ENCODE results near the gene MEX3A. TPM values are rescaled to one million over a fixed set of nuclear protein-coding genes. Genes with fewer than 3 reads are reported as not detected.
A peak's percentile ranks its signal among the peaks of the same experiment; 100 is the strongest.

Gene MEX3A
- total RNA-seq, 3 donors from 2014 or later (not counting 1 experiment from before 2014, with no cell fraction given) = 0.05 to 0.16 (median 0.14) TPM

DNA sequence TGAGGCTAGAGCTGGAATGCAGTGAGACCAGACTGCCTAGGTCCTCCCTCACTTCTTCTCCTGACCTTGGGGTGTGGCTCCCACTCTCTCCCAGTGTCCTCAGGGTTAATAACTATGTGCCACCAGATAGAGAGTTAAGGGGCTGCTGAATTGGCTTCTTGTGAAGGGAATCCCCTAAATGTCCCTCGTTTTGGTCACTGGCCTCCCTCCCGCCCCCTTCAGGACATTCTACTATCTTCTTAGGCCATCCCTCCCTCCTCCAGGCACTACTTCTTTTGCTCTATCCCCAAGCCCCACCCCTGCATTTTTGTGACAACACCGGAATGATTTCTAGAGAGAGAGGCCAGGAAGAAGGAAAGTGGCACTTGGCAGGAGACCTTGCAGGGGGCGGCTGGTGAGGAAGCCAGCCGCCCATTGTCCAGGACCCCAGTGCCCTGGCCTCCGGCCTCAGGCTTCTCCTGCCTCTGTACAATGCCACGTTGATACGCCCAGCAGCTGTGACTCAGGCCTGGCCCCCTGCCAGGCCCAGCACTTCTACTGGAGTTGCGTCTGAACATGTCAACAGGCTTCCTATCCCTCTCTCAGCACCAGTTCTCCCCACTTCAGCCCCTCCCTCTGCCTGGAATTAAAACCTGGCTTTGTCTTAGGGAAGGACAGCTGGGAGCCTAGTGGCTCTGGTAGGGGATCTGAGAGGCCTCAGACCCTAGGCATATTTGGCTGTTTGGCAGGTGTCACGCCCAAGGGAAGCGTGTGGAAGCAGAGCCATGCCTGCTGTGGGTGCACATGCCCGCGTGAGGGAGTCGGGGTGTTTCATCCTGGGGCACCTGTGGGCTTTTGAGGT is 41.3 kb upstream of the MEX3A start:
- H3K4me1 ChIP-seq (ENCODE audit: control insufficient read depth, insufficient read depth, low read length) = peaks cover 70% of the 10 kb centered on the region
- ATAC-seq (peak in 1 of 3 donors; percentile 10), DNase-seq (peak in 1 of 2 donors; percentile 83)
- Mint-ChIP-seq H3K4me3 (no peak overlapping the region), H3K36me3 (no peaks in the 10 kb centered on the region), H3K9me3 (no peaks in the 10 kb centered on the region), H3K27me3 (ENCODE audit: low read depth in 2 of 2) (peaks cover 2 to 8% of the 10 kb centered on the region in 2 donors), H3K4me1 (peaks cover 21 to 52% of the 10 kb centered on the region in 2 donors), H3K27ac (peak overlapping the region; percentile 76 to 89)
- intact Hi-C loops (cut with micrococcal nuclease) = no loop called here
- H3K9me3 ChIP-seq (ENCODE audit: control insufficient read depth, insufficient read depth, low read length) = no peaks in the 10 kb centered on the region
- no peak overlapping the region for H3K4me3 ChIP-seq (ENCODE audit: low read length)
- WGBS (ENCODE audit: insufficient coverage) = 39% methylated on average over 14 of the region's 14 CpGs
- TF ChIP-seq, protein P1, sequence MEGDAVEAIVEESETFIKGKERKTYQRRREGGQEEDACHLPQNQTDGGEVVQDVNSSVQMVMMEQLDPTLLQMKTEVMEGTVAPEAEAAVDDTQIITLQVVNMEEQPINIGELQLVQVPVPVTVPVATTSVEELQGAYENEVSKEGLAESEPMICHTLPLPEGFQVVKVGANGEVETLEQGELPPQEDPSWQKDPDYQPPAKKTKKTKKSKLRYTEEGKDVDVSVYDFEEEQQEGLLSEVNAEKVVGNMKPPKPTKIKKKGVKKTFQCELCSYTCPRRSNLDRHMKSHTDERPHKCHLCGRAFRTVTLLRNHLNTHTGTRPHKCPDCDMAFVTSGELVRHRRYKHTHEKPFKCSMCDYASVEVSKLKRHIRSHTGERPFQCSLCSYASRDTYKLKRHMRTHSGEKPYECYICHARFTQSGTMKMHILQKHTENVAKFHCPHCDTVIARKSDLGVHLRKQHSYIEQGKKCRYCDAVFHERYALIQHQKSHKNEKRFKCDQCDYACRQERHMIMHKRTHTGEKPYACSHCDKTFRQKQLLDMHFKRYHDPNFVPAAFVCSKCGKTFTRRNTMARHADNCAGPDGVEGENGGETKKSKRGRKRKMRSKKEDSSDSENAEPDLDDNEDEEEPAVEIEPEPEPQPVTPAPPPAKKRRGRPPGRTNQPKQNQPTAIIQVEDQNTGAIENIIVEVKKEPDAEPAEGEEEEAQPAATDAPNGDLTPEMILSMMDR (IDR thresholded peaks at IDR 0.05) = no peak
- H3K27me3 ChIP-seq (ENCODE audit: control insufficient read depth, insufficient read depth, low read length) = no peaks in the 10 kb centered on the region
- H3K36me3 ChIP-seq (ENCODE audit: control insufficient read depth, insufficient read depth, low read length) = no peaks in the 10 kb centered on the region
- no peak overlapping the region for H3K27ac ChIP-seq (ENCODE audit: low read length)

DNA sequence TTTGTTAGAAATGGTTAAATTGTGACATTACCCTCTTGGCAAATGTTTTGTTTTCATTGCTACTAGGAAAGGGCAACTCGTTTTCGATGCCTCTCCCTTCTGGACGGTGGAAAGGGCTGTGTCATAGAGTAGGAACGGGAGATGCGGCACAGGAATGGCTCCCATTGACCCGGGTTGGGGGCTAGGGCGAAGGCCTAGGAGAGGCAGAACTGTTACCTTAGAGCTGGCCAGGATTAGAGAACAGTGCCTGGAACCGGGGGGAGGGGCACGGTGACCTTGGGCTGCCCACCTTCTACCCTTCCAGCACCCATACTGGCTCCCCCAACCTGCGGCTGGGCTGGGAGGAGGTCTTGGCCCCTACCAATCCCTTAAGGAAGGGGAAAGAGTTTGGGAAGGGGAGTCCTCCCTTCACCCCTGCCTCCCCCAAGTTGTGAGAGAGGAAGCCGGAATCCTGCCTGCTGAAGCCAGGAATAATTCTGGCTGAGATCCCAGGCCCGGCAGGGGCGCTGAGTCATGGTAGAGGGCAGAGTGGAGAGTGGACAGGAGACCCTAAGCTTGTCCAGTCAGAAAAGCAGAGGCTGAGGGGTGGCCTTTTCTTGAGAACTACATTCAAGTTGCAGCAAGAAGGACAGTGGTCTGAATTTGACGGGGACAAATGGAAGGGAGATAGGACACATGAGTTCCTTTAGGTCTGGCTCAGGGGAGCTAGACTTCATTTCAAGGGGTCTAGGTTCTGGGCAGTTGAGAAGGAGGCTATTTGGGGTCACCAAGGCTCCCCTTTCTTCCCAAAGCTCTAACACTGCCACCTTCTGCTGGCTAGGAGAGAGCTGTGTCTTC is 40.5 kb upstream of the MEX3A start:
- H3K9me3 ChIP-seq (ENCODE audit: control insufficient read depth, insufficient read depth, low read length) = no peaks in the 10 kb centered on the region
- Mint-ChIP-seq H3K27ac (peak overlapping the region; percentile 76 to 89), H3K27me3 (ENCODE audit: low read depth in 2 of 2) (peaks cover 2 to 8% of the 10 kb centered on the region in 2 donors), H3K36me3 (no peaks in the 10 kb centered on the region), H3K9me3 (no peaks in the 10 kb centered on the region), H3K4me3 (no peak overlapping the region), H3K4me1 (peaks cover 17 to 45% of the 10 kb centered on the region in 2 donors)
- H3K27me3 ChIP-seq (ENCODE audit: control insufficient read depth, insufficient read depth, low read length) = no peaks in the 10 kb centered on the region
- H3K36me3 ChIP-seq (ENCODE audit: control insufficient read depth, insufficient read depth, low read length) = no peaks in the 10 kb centered on the region
- TF ChIP-seq, protein P1 (IDR thresholded peaks at IDR 0.05) = no peak
- no peak overlapping the region for H3K4me3 ChIP-seq (ENCODE audit: low read length)
- no peak for ATAC-seq
- H3K4me1 ChIP-seq (ENCODE audit: control insufficient read depth, insufficient read depth, low read length) = peaks cover 62% of the 10 kb centered on the region
- H3K27ac ChIP-seq (ENCODE audit: low read length) = no peak overlapping the region
- 80% methylated on average over 12 of the region's 14 CpGs for WGBS (ENCODE audit: insufficient coverage)
- no peak for DNase-seq
- intact Hi-C loops (cut with micrococcal nuclease) = no loop called here

DNA sequence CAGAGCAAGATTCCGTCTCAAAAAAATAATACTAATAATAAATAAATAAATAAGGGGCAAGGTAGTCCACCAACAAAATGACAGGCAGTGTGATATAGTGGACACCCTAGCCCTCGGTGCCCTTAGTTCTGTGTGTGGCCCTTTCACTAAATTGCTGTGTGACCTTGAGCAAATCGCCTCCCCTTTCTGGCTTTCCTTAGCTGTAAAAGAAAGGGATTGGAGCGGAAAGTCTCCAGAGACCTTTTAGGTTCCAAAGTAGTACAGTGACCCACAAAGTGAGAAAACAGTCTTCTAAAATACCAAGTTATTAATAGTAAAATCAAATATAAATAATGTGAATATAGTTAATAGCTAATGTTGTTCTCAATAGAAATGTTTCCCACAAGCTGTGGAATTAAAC is 39.8 kb upstream of the MEX3A start:
- H3K27ac ChIP-seq (ENCODE audit: low read length) = no peak overlapping the region
- TF ChIP-seq, protein P1 (IDR thresholded peaks at IDR 0.05) = no peak
- H3K4me3 ChIP-seq (ENCODE audit: low read length) = no peak overlapping the region
- H3K9me3 Mint-ChIP-seq = no peaks in the 10 kb centered on the region
- H3K9me3 ChIP-seq (ENCODE audit: control insufficient read depth, insufficient read depth, low read length) = no peaks in the 10 kb centered on the region
- H3K27me3 ChIP-seq (ENCODE audit: control insufficient read depth, insufficient read depth, low read length) = no peaks in the 10 kb centered on the region
- no peak overlapping the region for H3K4me3 Mint-ChIP-seq
- peaks cover 55% of the 10 kb centered on the region for H3K4me1 ChIP-seq (ENCODE audit: control insufficient read depth, insufficient read depth, low read length)
- H3K4me1 Mint-ChIP-seq = peaks cover 11 to 38% of the 10 kb centered on the region in 2 donors
- no peaks in the 10 kb centered on the region for H3K36me3 Mint-ChIP-seq
- peak overlapping the region in 1 of 2 donors; percentile 89 for H3K27ac Mint-ChIP-seq
- WGBS (ENCODE audit: insufficient coverage) = 87% methylated on average over 2 of the region's 4 CpGs
- intact Hi-C loops (cut with micrococcal nuclease) = no loop called here
- DNase-seq = no peak
- ATAC-seq = no peak
- H3K36me3 ChIP-seq (ENCODE audit: control insufficient read depth, insufficient read depth, low read length) = no peaks in the 10 kb centered on the region
- peaks cover 2 to 8% of the 10 kb centered on the region in 2 donors for H3K27me3 Mint-ChIP-seq (ENCODE audit: low read depth in 2 of 2)

All from natural killer cell (primary cell).